GM21360 (cell line): ENCODE results near the gene PPP1R13B.
"Not testable (repeated sequence)": the region's sequence is repeated elsewhere in the genome, so short reads cannot be mapped to it uniquely, and the experiment has no call there.

ENCODE experiments used
- ATAC-seq: cut with Tn5 transposase; IDR thresholded peaks from one replicate; pipeline ENCODE4 v1.9.1; 2021; ENCODE audit warnings: mild to moderate bottlenecking, moderate library complexity; ENCODE audit not compliant: unreplicated experiment

PPP1R13B gene, protein sequence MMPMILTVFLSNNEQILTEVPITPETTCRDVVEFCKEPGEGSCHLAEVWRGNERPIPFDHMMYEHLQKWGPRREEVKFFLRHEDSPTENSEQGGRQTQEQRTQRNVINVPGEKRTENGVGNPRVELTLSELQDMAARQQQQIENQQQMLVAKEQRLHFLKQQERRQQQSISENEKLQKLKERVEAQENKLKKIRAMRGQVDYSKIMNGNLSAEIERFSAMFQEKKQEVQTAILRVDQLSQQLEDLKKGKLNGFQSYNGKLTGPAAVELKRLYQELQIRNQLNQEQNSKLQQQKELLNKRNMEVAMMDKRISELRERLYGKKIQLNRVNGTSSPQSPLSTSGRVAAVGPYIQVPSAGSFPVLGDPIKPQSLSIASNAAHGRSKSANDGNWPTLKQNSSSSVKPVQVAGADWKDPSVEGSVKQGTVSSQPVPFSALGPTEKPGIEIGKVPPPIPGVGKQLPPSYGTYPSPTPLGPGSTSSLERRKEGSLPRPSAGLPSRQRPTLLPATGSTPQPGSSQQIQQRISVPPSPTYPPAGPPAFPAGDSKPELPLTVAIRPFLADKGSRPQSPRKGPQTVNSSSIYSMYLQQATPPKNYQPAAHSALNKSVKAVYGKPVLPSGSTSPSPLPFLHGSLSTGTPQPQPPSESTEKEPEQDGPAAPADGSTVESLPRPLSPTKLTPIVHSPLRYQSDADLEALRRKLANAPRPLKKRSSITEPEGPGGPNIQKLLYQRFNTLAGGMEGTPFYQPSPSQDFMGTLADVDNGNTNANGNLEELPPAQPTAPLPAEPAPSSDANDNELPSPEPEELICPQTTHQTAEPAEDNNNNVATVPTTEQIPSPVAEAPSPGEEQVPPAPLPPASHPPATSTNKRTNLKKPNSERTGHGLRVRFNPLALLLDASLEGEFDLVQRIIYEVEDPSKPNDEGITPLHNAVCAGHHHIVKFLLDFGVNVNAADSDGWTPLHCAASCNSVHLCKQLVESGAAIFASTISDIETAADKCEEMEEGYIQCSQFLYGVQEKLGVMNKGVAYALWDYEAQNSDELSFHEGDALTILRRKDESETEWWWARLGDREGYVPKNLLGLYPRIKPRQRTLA

DNA sequence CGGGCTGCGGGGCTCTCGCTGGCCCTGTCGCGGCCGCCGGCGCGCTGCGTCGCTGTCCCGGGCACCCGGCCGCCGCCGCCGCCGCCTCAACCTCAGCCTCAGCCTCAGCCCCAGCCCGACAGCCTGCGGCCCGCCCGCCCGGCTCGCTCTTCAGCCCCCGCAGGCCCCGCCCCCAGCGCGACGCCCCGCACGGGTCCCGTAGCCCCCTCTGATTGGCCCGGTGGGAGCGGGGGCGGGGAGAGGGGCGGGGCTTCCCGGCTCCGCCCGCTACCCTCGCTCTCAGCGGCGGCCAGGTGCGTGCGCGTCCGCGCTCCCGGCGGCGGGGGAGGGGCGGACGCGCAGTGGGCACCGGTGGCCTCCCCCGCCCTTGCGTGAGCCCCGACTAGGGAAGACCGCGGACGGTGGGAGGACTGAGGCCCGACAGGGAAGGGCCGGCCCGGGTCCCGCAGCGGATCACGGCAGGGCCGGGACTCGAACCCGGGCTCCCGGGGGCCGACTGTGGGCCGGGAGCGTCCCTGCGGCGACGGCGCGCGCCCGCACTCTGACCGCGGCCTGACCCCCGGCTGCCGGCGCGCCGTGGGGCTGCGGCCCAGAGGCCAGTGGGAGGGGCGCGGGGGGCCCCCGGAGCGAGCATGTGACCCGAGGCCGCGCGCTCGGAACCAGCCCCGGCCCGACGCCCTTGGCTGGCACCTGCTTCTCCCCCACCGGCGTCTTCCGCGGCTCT lies at the start of gene PPP1R13B:
PPP1R13B (minus strand) TSS at position 125 of the 724 bp plus-strand sequence. CDS start 268 bp downstream, outside the sequence.
- peak; percentile 70 for ATAC-seq

DNA sequence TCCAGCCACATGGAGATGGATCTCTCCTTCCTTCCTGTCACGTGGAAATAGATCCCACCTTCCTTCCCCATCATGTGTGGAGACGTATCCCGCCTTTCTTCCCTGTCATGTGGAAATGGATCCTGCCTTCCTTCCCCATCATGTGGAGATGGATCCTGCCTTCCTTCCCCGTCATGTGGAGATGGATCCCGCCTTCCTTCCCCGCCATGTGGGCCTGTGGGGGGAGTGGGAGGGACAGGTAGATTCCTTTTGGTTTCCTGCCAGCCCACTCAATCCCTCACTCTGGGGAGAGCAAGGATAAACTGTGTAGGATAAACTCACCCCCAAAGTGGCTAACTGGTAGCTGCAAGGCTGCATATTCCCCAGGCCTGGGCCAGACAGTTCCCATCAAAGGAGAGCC lies 49.2 kb upstream of the PPP1R13B start:
- ATAC-seq, result no peak

DNA sequence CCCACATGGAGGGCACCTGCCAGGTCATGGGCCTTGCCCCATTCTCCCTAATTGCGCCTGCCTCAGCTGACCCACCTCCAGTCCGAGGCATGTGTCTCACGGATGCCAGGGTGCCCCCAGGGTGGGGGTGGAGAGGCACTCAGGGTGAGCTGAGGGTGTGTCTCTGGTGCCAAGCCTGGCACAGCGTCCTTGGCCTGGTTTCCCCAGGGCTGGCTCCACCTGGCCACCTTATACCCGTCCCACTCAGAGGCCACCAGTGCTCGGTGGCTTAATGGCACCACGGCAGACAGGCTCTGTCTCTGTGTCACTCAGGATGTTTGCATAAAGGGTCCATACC lies 47.3 kb upstream of the PPP1R13B start:
- no peak for ATAC-seq

GRCh38 chr14:103894034-103894722 lies 46.8 kb upstream of the PPP1R13B start:
- no peak for ATAC-seq

DNA sequence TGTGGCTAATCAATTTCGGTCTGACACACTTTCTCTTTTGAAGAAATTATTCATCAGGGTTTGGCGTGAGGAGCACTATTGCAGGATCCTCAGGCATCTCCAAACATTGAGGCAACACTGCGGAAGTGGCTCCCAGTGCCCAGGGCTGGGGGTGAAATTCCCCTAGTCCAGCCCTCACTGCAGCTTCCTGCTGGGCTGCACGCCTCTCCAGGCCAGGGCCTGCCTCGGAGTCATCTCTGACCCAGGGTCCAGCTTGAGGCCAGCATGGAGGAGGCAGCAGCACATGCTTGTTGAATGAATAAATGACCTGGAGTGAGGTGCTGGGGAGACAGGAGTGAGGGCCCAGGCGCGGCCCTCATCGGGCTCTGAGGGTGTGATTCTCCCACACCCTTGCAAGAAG lies 44.9 kb upstream of the PPP1R13B start:
- no peak for ATAC-seq

DNA sequence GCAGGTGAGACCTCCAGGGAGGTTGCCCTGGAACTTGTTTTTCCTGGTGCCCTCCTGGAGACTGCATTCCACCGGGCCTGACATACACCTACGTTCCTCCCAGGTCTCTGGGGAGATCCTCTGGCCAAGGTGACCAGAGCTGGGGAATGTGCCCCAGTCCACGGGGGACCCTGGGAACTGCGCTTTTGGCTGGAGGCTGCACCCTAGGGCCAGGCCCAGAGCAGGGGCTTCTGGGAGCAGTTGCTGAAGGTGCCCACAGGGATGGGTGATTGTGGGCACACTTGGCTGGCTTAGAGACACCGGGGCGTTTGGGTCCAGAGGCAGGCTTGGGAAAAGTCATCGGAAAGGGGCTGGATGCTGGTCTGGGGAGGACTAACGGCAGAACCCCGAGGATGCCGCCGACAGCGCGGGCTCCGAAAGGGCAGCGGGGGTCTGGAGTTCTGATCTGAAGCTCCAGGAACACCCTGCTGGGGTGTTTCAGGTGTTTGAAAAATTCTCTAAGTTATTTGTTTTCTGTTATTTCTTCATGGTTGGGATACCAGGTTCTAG lies 44.4 kb upstream of the PPP1R13B start:
- ATAC-seq, result no peak

GRCh38 chr14:103890821-103891666 lies 43.7 kb upstream of the PPP1R13B start:
- ATAC-seq, result no peak

- ATAC-seq, result no peak
These were observed 42.6 kb upstream of the PPP1R13B start for GRCh38 chr14:103890052-103890371.

DNA sequence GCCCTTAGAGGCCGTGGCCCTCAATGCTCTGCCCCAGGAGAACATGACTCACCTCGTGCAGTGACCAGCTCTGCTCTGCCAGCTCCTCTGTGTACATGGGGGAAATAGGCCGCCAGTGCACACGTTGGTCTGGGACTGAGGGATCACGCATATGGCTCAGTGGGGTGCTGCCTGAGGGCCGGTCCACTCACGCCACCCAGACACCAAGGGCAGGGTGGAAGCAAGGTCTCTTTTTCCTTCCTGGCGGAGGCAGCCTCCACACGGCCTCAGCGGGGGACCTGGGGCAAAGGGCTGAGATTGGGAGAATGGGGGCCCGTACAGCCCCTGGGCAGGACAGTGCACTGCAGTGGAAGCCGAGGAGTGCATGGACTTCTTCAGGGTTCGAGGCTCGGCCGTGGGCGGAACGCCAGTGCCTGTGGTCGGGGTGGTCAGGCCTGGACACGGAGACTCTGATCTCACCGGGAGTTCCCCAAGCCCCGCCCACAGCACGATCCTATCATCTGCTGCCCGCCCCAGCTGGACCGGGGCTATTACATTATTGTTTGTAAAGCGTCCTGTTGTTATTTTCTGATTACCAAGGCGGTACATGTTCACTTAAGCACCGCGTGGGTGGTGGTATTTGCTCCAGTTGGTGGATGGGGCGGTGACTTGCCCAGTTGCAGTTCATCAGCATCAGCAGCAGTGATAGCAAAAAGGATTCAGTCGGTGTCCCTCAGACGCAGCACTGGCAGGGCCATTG lies 42.1 kb upstream of the PPP1R13B start:
- no peak for ATAC-seq

DNA sequence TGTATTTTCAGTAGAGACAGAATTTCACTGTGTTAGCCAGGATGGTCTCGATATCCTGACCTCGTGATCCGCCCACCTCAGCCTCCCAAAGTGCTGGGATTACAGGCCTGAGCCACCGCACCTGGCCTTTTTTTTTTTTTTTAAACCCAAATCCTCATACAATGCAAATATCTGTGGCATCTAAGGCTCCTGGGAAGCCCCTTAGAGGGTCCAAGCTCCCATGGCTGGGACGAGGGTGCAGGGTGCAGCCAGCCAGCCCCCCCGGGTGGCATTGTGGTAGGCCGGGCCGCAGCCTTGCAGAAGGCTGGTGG lies 41.6 kb upstream of the PPP1R13B start:
- ATAC-seq, result not testable (repeated sequence)

DNA sequence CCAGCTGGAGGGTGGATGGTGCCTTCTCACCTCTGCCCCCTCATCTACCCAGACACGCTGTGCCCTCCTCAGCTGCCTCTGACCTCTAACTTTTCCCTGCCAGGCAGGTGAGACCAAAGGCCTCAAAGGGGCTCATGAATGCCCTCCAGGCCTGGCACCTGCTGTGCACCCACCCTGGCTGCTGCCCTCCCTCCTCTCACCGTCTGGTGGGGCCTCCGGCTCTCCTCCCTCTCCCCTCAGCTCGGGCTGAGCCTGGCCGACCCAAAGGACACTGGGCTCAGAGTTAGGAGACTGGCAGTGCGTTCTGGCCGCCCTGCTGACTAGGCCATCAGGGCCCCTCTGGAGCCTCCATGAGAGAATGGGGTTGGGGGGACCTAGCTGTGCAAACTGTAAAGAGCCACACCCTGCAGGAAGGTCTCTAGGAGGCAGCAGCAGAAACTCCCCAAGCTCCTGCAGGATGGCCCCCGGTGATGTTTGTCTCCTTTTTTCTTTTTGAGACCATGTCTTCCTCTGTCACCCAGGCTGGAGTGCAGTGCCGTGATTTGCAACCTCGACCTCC lies 40.3 kb upstream of the PPP1R13B start:
- no peak for ATAC-seq

- ATAC-seq, result no peak
These were observed 39.8 kb upstream of the PPP1R13B start for GRCh38 chr14:103887170-103887501.

DNA sequence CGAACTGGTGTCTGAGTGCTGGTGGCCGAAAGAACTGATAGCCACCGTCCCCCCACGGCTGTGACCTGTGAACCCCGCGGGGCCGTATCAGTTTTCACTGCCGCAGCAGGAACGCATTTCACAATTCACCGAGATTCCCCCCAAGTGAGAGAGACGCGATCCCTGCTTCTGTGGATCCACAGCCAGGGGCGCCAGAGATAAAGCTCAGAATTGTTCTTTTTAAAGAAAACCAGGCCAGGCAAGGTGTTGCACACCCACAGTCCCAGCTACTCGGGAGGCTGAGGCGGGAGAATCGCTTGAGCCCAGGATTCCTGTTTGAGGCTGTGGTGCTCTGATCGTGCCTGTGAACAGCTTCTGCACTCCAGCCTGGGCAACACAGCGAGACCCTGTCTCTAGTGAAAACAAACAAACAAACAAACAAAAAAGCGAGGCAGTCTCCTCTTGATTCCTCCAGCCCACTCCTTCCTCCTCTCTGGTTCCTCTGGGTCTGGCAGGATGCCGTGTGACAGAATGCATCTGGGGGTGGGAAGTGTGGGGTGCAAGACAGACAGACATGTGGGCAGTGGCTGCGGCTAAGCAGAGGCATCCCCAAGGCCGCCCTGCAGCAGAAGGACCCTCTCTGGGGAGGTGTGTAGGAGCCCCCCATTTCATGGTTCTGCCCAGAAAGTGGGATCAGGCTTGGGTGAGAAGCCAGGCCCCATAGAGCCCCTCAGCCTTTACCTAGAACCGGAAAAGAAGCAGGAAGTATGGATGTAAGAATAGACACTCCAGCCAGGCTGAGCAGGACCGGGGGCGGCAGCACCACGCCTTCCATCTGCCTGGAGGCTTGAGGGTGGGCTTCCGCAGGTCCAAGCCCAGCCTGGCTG lies 39.2 kb upstream of the PPP1R13B start:
- ATAC-seq, result no peak

- no peak for ATAC-seq
These were observed 38.1 kb upstream of the PPP1R13B start for GRCh38 chr14:103885509-103885932.

GRCh38 chr14:103884854-103885253 lies 37.5 kb upstream of the PPP1R13B start:
- no peak for ATAC-seq

DNA sequence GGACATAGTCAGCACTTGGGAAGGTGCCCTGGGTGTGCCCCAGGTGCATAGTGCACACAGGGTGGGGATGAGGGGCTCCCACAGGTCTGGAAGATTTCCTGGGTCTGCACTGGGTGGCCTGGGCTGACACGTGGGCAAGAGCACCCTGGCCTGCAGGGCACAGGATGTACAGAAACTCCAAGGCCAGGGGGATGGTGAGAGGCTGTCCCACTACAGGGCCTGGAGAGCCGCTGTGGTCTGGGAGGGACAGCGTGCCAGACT lies 35.8 kb upstream of the PPP1R13B start:
- no peak for ATAC-seq

GRCh38 chr14:103882503-103883262 lies 35.3 kb upstream of the PPP1R13B start:
- ATAC-seq, result no peak
